HUES6 (cell line): Measurements from ENCODE around the gene EME1.
A peak's percentile ranks its signal among the peaks of the same experiment; 100 is the strongest.

ENCODE experiments used
- H3K27ac ChIP-seq: 2 replicates; pipeline ENCODE4 v1.7.0; 2013; ENCODE audit warnings: low read depth, mild to moderate bottlenecking, low read length, inconsistent platforms
- H3K27me3 ChIP-seq: 2 replicates; pipeline ENCODE4 v1.6.1; 2013; ENCODE audit warnings: low read length; ENCODE audit not compliant: control insufficient read depth, insufficient read depth
- H3K36me3 ChIP-seq: 2 replicates; pipeline ENCODE4 v1.6.1; 2013; ENCODE audit warnings: low read length; ENCODE audit not compliant: control insufficient read depth, insufficient read depth
- H3K4me1 ChIP-seq: 2 replicates; pipeline ENCODE4 v1.6.1; 2013; ENCODE audit warnings: low read length; ENCODE audit not compliant: control insufficient read depth, insufficient read depth
- H3K4me3 ChIP-seq: 2 replicates; pipeline ENCODE4 v1.5.1; 2013; ENCODE audit warnings: low read depth, low read length
- H3K9ac ChIP-seq: one replicate; pipeline ENCODE4 v1.6.1; 2013; ENCODE audit warnings: mild to moderate bottlenecking, low read length
- H3K9me3 ChIP-seq: 2 replicates; pipeline ENCODE4 v1.6.1; 2013; ENCODE audit warnings: low read depth, low read length; ENCODE audit not compliant: control insufficient read depth, insufficient read depth

EME1 gene

GRCh38 chr17:50337956-50338355, 35.1 kb upstream of the EME1 start:
- Histone ChIP-seq H3K4me1 (peaks cover 4% of the 10 kb centered on the region; the same call in 1 of the 2 replicates), H3K9ac (no peak overlapping the region), H3K27ac (no peak overlapping the region), H3K9me3 (peaks cover 2% of the 10 kb centered on the region), H3K4me3 (no peak overlapping the region), H3K27me3 (no peaks in the 10 kb centered on the region), H3K36me3 (no peaks in the 10 kb centered on the region)

GRCh38 chr17:50338645-50339044, 34.4 kb upstream of the EME1 start:
- no peaks in the 10 kb centered on the region for H3K27me3 ChIP-seq

GRCh38 chr17:50339381-50339780, 33.6 kb upstream of the EME1 start:
- no peak overlapping the region for H3K4me3 ChIP-seq
- H3K9ac ChIP-seq: no peak overlapping the region
- peaks cover under 1% of the 10 kb centered on the region for H3K27me3 ChIP-seq
- H3K4me1 ChIP-seq: no peaks in the 10 kb centered on the region
- H3K9me3 ChIP-seq: peaks cover 2% of the 10 kb centered on the region
- no peak overlapping the region for H3K27ac ChIP-seq
- H3K36me3 ChIP-seq: no peaks in the 10 kb centered on the region

More at GRCh38 chr17:50338645-50339044, 34.4 kb upstream of the EME1 start:
- peaks cover 2% of the 10 kb centered on the region for H3K9me3 ChIP-seq
- no peaks in the 10 kb centered on the region for H3K36me3 ChIP-seq
- no peak overlapping the region for H3K27ac ChIP-seq
- H3K4me3 ChIP-seq: no peak overlapping the region
- no peak overlapping the region for H3K9ac ChIP-seq
- H3K4me1 ChIP-seq: no peaks in the 10 kb centered on the region; the same call in 1 of the 2 replicates

GRCh38 chr17:50344731-50345365, 28.2 kb upstream of the EME1 start:
- peaks cover 13% of the 10 kb centered on the region for H3K27me3 ChIP-seq
- H3K9ac ChIP-seq: no peak overlapping the region
- peaks cover 21% of the 10 kb centered on the region for H3K4me1 ChIP-seq
- H3K36me3 ChIP-seq: no peaks in the 10 kb centered on the region
- no peak overlapping the region for H3K27ac ChIP-seq
- peaks cover 2% of the 10 kb centered on the region; the same call in 1 of the 2 replicates for H3K9me3 ChIP-seq
- peak overlapping the region; percentile 95; the same call in 1 of the 2 replicates for H3K4me3 ChIP-seq

- peak within 1 kb of the TSS; percentile 35; the same call in 1 of the 2 replicates for H3K27ac ChIP-seq
- peaks cover 2% of the 10 kb centered on the region; the same call in 1 of the 2 replicates for H3K9me3 ChIP-seq
- H3K4me1 ChIP-seq: peaks cover 21% of the 10 kb centered on the region
- peaks cover 13% of the 10 kb centered on the region for H3K27me3 ChIP-seq
- H3K36me3 ChIP-seq: no peaks in the 10 kb centered on the region
- H3K9ac ChIP-seq: peak within 1 kb of the TSS; percentile 68
- H3K4me3 ChIP-seq: peak within 1 kb of the TSS; percentile 97
These were observed 27.4 kb upstream of the EME1 start, which contains the start of gene XYLT2 for GRCh38 chr17:50345432-50346312. XYLT2 (plus strand) TSS chr17:50346126; CDS start chr17:50346141, 15 bp downstream.

GRCh38 chr17:50346313-50347116, 26.5 kb upstream of the EME1 start:
- Histone ChIP-seq H3K27ac (peak overlapping the region; percentile 35; the same call in 1 of the 2 replicates), H3K4me3 (peak overlapping the region; percentile 97)

GRCh38 chr17:50347117-50347893, 25.7 kb upstream of the EME1 start:
- Histone ChIP-seq H3K27me3 (peaks cover 13% of the 10 kb centered on the region), H3K9me3 (no peaks in the 10 kb centered on the region), H3K9ac (peak overlapping the region; percentile 68), H3K4me1 (peaks cover 21% of the 10 kb centered on the region), H3K27ac (no peak overlapping the region), H3K36me3 (peaks cover 5% of the 10 kb centered on the region; the same call in 1 of the 2 replicates), H3K4me3 (peak overlapping the region; percentile 97)

More at GRCh38 chr17:50346313-50347116, 26.5 kb upstream of the EME1 start:
- H3K9me3 ChIP-seq: peaks cover 2% of the 10 kb centered on the region; the same call in 1 of the 2 replicates
- H3K9ac ChIP-seq: peak overlapping the region; percentile 68
- H3K4me1 ChIP-seq: peaks cover 21% of the 10 kb centered on the region
- peaks cover 13% of the 10 kb centered on the region for H3K27me3 ChIP-seq
- H3K36me3 ChIP-seq: no peaks in the 10 kb centered on the region

- no peaks in the 10 kb centered on the region for H3K9me3 ChIP-seq
- H3K4me3 ChIP-seq: peak overlapping the region; percentile 97
- H3K27me3 ChIP-seq: peaks cover 13% of the 10 kb centered on the region
- H3K36me3 ChIP-seq: peaks cover 11% of the 10 kb centered on the region
- no peak overlapping the region for H3K27ac ChIP-seq
- no peak overlapping the region for H3K9ac ChIP-seq
- peaks cover 21% of the 10 kb centered on the region for H3K4me1 ChIP-seq
These were observed 25.1 kb upstream of the EME1 start for GRCh38 chr17:50347894-50348291.

GRCh38 chr17:50348522-50349242, 24.3 kb upstream of the EME1 start:
- no peaks in the 10 kb centered on the region for H3K9me3 ChIP-seq
- H3K9ac ChIP-seq: no peak overlapping the region
- no peak overlapping the region for H3K4me3 ChIP-seq

More at GRCh38 chr17:50348522-50349242, 24.3 kb upstream of the EME1 start:
- H3K4me1 ChIP-seq: peaks cover 21% of the 10 kb centered on the region
- H3K27ac ChIP-seq: no peak overlapping the region
- H3K36me3 ChIP-seq: peaks cover 17% of the 10 kb centered on the region
- H3K27me3 ChIP-seq: peaks cover 13% of the 10 kb centered on the region
